DOHH2 (cell line): ENCODE results near the gene TNFRSF25.

Source experiments
- EZH2phosphoT487 ChIP-seq: fragments of 200-600 bp; sonication (generic); IDR thresholded peaks from 2 replicates; pipeline ENCODE4 v1.6.1; 2017; ENCODE audit warnings: borderline replicate concordance, mild to moderate bottlenecking, antibody characterized with exemption, low read length, moderate library complexity, mixed read lengths
- TF ChIP-seq, protein P1 (sequence below): fragments of 200-600 bp; sonication (generic); IDR thresholded peaks from one replicate; pipeline ENCODE4 v1.5.1; 2014; ENCODE audit warnings: antibody characterized with exemption, mild to moderate bottlenecking, low read depth, low read length; ENCODE audit not compliant: poor library complexity, severe bottlenecking

DNA sequence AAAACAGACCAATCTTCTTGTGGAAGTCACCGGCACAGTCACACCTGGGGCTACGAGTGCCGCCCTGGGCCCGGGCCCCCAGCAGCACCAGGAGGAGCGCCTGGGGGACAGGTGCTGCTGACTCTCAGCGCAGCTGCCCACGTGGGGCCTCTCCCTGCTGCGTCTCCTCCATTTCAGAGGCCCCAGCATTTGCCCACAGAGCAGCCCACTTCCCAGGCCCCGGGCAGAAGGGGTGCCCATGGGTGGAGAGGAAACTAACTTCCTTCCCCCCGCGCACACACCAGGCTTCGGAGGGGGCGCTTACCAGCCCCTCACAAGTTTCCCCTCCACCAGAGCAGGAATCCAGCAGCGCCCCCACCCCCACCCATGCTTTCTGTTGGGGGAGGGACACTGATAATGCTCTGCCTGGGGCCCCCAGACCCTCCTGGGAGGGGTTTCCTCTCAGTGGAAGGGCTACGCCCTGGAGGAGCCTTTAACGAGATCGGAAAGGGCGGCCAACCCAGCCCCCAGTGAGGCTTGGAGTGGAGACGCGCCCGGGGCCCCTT, 440 bp downstream of the TNFRSF25 start:
- TF ChIP-seq, protein P1, sequence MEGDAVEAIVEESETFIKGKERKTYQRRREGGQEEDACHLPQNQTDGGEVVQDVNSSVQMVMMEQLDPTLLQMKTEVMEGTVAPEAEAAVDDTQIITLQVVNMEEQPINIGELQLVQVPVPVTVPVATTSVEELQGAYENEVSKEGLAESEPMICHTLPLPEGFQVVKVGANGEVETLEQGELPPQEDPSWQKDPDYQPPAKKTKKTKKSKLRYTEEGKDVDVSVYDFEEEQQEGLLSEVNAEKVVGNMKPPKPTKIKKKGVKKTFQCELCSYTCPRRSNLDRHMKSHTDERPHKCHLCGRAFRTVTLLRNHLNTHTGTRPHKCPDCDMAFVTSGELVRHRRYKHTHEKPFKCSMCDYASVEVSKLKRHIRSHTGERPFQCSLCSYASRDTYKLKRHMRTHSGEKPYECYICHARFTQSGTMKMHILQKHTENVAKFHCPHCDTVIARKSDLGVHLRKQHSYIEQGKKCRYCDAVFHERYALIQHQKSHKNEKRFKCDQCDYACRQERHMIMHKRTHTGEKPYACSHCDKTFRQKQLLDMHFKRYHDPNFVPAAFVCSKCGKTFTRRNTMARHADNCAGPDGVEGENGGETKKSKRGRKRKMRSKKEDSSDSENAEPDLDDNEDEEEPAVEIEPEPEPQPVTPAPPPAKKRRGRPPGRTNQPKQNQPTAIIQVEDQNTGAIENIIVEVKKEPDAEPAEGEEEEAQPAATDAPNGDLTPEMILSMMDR: no peak
- TF ChIP-seq EZH2phosphoT487: no peak
